HG02763 (cell line): Measurements from ENCODE around the gene GNA12.
A peak's percentile ranks its signal among the peaks of the same experiment; 100 is the strongest.
"Not testable (repeated sequence)": the region's sequence is repeated elsewhere in the genome, so short reads cannot be mapped to it uniquely, and the experiment has no call there.

Experiments
- ATAC-seq: cut with Tn5 transposase; IDR thresholded peaks from one replicate; pipeline ENCODE4 v1.9.1; 2021; ENCODE audit warnings: mild to moderate bottlenecking, moderate library complexity; ENCODE audit not compliant: unreplicated experiment

Gene GNA12

DNA sequence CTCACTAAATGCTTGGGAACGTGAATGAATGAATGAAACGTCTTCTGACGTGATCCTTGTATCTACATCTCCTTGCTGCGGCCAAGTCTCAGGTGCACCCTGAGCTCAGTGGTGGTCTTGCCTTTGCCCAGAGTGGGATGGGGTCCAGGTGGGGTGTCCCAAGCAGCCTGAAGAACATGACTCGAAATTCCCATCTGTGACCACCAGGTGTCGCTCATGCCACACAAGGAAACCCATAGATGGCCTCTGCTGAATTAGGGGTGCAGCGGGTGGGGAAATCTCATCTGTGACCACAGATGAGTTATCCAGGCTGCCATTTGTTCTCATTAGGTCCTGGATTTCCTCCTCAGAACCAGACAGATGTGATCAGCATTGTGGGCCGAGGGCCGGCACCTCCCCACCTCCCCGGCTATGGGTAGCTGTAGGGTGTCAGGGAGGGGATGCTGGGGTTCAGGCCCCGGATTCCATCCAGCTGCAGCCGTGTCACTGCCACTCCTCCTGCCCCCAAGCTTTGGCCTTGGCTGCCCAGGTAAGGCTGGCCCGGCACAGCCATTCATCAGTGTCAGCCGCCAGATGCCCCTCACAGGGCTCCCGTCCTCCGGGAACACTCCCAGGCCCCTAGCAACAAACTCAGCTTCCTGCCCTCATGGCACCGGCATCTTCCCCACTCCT is 21.0 kb upstream of the GNA12 start:
- ATAC-seq: no peak

- ATAC-seq: no peak
Observed at GRCh38 chr7:2864204-2864985, 20.3 kb upstream of the GNA12 start.

- ATAC-seq: peak; percentile 94
Observed at GRCh38 chr7:2863461-2864066, 19.5 kb upstream of the GNA12 start.

DNA sequence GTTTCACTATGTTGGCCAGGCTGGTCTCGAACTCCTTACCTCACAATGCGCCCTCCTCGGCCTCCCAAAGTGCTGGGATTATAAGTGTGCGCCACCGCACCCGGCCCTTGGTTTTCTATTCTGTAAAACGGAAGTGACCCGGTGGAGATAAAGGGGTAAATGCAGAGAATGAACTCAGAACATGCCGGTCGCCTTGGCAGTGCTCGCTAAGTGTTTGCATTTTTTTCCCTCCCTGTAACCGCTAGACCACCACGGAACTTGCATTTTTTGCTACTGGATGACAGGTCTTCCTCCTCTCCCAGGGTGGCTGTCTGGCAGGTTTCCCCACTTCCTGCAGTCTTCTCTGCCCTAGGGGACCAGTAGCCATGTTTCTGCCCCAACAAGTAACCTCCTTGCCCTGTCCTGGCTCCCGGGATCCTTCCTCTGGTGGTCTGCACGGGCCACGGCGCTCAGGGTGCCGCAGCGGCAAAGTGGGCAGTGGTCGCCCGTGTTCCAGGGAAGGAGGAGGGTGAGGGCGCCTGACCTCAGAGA is 18.8 kb upstream of the GNA12 start:
- no peak for ATAC-seq

DNA sequence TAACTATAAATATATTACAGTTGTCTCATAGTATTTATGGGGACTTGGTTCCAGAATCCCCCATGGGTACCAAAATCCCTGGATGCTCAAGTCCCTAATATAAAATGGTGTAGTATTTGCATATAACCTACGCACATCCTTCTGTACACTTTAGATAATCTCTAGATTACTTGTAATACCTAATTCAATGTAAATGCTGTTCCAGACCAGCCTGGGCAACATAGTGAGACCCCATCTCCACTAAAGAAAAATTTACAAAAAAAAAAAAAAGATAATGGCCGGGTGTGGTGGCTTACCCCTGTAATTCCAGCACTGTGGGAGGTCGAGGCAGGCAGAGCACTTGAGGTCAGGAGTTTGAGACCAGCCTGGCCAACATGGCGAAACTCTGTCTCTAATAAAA is 17.4 kb upstream of the GNA12 start:
- no peak for ATAC-seq

DNA sequence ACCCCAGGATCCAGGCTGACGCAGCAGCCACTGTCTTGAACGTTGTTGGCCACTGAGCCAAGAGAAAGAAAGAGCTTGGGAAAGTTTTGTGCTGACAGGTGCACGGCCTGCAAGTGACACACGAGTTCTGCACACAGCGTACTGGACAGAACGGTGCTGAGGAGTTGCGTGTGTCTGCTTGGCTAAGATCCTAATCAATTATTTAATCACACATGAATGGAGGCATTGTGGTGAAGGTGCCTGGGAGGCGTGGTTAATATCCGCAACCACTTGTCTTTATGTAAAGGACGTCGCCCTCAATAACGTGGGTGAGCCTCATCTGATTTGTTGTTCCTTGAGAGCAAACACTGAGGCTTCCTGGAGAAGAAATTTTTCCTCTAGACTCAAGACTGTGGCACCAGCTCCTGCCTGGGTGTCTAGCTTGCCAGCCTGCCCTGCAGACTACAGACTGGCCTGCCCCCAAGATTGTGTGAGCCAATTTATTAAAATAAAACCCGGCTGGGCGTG is 16.6 kb upstream of the GNA12 start:
- no peak for ATAC-seq

- ATAC-seq: no peak
Observed at GRCh38 chr7:2859952-2860351, 15.8 kb upstream of the GNA12 start.

GRCh38 chr7:2858621-2859020 is 14.5 kb upstream of the GNA12 start:
- ATAC-seq: no peak

DNA sequence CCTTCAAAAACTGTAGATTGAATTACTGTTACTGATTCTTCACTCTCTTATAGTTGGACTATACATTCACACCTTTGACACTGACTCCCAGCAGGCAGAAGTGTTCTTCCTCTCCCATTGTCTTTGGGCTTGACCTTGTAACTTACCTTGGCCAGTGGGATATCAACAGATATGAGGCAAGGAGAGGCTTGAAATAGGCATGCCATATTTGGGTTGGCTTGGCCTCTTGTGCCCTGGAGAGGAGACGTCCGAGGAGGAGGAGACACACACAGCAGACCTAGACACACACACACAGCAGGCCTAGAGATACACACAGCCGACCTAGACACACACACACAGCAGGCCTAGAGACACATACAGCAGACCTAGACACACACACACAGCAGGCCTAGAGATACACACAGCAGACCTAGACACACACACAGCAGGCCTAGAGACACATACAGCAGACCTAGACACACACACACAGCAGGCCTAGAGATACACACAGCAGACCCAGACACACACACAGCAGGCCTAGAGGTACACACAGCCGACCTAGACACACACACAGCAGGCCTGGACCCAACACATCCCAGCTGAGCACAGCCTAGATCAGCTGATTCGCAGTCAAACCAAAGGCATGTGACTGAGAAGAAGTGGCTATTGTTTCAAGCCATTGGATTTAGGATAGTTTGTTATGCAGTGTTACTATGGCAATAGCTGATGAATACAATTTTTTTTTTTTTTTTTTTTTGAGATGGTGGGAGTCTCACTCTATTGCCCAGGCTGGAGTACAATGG is 12.5 kb upstream of the GNA12 start:
- ATAC-seq: no peak

GRCh38 chr7:2855386-2855785 is 11.3 kb upstream of the GNA12 start:
- no peak for ATAC-seq

DNA sequence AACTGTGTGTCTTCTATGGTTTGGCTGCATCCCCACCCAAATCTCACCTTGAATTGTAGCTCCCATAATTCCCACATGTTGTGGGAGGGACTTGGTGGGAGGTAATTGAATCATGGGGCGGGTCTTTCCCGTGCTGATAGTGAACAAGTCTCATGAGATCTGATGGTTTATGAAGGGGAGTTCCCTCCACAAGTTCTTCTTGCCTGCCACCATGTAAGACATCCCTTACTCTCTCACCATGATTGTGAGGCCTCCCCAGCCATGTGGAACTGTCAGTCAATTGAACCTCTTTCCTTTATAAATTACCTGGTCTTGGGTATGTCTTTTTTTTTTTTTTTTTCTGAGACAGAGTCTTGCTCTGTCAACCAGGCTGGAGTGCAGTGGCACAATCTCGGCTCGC is 9.4 kb upstream of the GNA12 start:
- not testable (repeated sequence) for ATAC-seq

DNA sequence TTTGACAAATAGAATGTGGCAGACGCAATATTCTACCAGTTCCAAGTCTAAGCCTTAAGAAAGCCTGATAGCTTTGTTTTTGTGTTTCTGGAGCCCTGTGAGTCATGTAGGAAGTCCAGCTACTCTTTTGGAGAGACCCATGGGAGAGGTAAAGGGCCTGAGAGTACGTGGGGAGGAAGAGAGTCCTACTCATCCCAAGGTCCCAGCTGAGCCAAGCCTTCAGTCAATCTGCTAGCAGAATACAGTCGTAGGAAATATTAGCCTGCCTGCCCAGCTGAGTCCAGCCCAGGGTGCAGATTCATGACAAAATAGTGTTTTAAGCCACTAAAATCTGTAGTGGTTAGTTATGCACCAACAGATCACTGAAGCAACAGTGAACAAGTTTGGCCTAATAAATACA is 9.0 kb upstream of the GNA12 start:
- no peak for ATAC-seq

DNA sequence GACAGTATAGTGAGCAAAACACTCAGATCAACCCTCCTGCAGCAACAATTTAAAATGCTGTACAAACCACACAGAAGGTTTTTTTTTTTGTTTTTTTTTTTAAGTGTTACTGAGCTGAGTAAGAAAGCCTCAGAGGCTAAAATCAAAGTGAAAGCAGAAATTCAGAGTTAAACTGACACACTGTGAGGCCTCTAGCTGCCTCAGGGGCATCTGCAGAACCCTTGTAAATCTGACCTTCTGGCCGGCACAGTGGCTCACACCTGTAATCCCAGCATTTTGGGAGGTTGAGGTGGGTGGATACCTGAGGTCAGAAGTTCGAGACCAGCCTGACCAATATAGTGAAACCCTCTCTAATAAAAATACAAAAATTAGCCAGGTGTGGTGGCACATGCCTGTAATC is 7.4 kb upstream of the GNA12 start:
- no peak for ATAC-seq

GRCh38 chr7:2849941-2850766 is 6.0 kb upstream of the GNA12 start:
- ATAC-seq: no peak

- no peak for ATAC-seq
Observed at GRCh38 chr7:2845034-2845592, 1.0 kb upstream of the GNA12 start.

- ATAC-seq: peak; percentile 18
Observed at GRCh38 chr7:2843711-2844152, 376 bp downstream of the GNA12 start.

GRCh38 chr7:2843191-2843685 is 870 bp downstream of the GNA12 start:
- ATAC-seq: no peak

DNA sequence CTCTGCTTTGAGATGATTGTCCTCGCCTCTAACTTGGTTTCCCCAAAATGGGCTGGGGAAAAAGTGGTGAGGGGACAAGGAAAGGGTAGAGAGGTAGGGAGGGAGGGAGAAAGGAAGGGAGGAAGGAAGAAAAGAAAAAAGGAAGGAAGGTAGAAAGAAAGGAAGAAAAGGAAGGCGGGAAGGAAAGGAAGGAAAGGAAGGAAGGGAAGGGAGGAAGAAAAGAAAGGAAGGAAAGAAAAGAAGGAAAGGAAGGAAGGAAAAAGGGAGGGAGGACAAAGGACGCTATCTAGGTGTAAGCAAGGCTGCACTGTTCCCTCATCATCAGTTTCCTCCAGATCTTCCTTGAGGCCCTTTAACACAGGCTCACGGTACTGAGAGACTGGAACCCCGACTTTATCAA is 2.2 kb downstream of the GNA12 start:
- no peak for ATAC-seq

- ATAC-seq: no peak
Observed at GRCh38 chr7:2840458-2840857, 3.6 kb downstream of the GNA12 start.
